Measurements from ENCODE around the gene CAPN1.
"Not testable (repeated sequence)": the region's sequence is repeated elsewhere in the genome, so short reads cannot be mapped to it uniquely, and the experiment has no call there.

CAPN1 gene

DNA sequence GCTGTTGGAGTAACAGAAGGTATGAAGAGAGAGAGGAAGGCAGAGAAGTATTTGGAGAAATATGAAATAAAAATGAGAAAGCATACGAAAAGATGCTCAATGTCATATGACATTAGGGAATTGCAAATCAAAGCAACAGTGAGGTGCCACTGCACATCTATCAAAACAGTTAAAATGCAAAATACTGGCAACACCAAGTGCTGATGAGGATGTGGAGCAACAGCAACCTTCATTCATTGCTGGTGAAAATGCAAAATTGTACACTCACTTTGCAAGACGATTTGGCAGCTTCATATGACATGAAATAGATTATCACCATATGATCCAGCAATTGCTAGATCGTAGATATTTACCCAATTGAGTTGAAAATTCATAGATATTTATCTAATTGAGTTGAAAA lies 21.1 kb upstream of the CAPN1 start:
- no peak for DNase-seq (ENCODE audit: low read depth)

DNA sequence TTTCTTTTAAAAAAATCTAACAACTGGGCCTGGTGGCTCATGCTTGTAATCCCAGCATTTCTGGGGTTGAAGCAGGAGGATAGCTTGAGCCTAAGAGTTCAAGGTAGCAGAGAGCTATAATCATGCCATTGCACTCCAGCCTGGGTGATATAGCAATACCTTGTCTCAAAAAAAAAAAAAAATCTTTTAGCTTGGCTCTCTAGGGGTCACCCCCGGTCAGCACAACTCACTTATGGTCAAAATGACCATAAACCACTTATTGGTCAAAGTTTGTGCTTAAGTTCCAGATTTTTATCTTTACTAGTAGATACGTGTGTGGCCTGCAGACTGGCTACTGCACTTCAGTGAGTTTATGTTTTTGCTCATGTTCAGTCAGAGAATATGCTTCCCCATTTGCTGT lies 18.0 kb upstream of the CAPN1 start:
- no peak for DNase-seq (ENCODE audit: low read depth)

DNA sequence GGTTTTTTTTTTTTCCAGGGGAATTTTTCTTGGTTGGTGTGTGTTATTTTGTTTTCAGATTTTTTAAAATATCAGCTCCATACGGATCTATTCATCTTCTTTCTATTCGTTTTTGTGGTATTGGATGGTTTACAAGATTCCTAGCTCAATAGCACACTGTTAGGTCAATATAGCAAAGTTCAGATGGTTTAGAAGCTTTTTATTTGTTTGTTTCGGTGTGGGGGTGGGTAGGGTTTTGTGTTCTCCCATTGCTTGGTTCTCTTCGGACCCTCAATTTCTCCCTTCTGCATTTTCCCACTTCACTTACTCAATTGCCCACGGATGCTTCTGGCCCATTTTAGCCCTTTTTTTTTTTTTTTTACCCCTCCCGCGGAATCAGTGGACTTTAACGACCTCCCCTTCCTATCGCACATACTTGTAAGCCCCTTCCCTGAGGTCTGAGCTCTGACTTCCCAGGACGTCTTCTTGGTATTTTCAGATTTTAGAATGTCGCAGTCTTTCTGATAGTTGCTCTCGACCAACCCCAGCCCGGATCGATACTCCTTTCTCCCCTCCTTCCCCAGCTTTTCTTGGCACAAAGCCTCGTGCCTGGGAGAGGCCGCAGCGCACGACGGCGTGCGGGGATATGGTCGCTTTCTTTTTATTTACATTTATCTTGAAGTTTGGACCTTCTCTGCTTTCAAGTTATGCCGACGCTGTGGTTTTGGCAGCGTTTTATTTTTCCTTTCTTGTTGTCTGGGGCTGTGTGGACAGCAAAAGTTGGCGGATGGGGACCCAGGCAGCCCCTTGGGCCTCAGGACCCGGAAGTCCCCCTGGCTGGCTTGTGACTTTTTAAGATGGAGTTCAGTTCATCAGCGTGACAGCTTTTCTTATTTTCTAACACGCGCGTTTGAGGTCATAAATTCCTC lies 16.1 kb upstream of the CAPN1 start:
- DNase-seq (ENCODE audit: low read depth), result no peak

DNA sequence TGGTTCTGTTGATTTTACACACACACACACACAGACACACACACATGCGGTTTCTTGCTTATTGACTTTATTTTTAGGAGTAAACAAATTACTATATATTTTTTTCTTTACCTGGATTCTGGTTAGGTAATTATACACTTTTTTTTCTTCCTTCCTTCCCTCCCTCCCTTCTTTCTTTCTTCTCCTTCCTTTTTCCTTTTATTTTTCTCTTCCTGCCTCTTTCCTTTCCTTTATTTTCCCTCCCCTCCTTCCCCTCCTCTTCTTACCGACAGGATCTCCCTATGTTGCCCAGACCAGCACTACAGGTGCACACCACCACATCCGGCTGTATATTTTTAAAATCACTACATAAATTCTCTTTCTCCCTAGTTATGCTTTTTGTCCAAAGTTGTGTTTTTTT lies 14.8 kb upstream of the CAPN1 start:
- no peak for DNase-seq (ENCODE audit: low read depth)

DNA sequence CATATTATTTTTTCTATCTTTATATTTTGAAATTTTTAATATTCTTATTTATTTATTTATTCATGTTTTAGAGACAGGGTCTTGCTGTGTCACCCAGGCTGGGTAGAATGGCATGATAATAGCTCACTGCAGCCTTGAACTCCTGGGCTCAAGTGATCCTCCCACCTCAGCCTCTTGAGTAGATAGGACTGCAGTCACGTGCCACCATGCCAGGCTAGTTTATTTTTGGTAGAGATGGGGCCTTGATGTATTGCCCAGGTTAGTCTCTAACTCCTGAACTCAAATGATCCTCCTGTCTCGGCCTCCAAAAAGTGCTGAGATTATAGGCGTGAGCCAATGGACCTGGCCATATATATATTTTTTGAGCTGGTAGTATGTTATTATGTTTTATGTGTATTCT lies 14.1 kb upstream of the CAPN1 start:
- DNase-seq (ENCODE audit: low read depth), result no peak

DNA sequence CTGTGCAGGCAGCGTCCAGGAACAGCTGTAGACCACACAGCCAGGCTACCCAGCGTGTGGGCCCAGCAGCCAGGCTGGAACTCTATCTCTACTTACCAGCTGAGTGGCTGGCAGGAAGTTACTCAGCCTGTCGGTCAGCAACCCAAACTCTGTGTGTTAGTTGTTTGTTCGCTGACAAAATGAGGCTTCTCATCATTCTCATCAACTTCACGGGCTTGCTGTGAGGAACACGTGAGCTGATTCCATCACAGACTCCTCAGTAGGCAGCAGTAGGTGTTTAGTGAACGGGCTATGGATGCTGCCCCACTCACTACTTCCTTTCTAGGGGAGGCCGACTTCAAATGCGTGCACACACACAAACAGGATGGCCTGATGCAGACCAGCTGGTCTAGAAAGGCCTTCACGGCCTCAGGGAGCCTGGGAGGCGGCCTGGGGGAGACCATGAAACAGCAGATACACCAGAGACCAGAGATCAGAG lies 12.5 kb upstream of the CAPN1 start:
- DNase-seq (ENCODE audit: low read depth), result no peak

DNA sequence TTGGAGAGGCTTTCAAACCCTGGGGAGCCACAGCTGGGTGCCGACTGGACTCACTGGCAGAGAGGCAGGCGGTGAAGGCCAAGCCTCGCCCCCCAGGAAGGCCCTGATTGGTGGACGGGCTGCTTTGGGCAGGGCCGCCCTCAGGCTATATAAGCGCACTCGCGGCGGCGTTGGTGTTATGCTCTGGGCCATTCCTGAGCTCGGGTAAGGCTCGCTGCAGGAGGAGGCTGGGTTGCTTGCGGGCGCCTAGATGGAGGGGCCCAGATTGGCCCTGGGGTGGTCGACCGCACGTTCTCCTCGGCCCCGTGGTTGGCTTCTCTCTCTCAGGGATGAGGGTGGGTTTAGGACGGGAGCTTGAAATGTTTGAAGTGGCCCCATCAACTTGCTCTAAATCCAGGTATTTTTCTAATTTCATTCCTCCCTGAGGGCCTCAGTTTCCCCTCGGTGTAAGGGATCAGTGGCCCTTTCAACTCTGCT lies 11.6 kb upstream of the CAPN1 start, which contains the start of gene SPDYC:
TSS of gene SPDYC (plus strand) at position 176 of the 477 bp plus-strand sequence. CDS start 1,125 bp downstream, outside the sequence.
- DNase-seq (ENCODE audit: low read depth), result no peak

DNA sequence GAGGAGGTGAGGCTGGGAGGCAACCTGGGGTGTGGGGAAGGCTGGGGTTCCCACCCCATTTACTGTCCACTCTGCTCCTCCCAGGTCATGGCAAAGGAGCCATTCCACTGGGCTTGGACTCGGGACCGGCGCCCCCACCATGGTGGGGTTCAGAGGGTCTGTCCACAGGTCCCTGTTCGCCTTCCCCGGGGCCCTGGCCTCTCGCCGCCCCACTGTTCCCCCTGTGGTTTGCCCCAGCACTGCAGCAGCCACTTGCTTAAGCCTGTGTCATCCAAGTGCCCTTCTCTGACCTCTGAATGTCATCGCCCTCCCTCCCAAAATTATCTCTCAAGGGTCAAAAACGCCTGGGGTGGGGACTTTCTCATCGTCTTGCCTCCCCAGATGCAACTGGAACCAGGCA lies 9.1 kb upstream of the CAPN1 start:
- DNase-seq (ENCODE audit: low read depth), result no peak

DNA sequence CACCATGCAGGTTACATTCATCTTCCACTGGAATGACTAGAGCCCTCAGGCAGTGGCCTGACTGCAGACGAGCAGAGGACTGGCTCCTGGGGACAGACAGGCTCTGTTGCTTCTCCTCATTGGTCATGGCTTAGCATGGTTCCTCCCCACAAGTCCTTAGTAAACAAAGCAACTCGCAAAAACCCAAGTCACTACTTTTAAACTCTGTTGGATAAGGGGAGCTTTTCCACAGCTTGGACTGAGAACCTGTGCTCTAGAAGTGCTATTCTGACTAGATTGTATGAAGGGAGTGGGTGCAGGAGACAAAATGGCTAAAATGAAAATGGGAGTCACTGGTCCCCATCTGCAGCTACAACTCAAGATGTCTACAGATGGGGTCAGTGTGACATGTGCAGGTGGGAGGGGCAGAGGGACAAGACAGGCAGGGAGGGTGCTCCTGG lies 7.1 kb upstream of the CAPN1 start:
- not testable (repeated sequence) for DNase-seq (ENCODE audit: low read depth)

DNA sequence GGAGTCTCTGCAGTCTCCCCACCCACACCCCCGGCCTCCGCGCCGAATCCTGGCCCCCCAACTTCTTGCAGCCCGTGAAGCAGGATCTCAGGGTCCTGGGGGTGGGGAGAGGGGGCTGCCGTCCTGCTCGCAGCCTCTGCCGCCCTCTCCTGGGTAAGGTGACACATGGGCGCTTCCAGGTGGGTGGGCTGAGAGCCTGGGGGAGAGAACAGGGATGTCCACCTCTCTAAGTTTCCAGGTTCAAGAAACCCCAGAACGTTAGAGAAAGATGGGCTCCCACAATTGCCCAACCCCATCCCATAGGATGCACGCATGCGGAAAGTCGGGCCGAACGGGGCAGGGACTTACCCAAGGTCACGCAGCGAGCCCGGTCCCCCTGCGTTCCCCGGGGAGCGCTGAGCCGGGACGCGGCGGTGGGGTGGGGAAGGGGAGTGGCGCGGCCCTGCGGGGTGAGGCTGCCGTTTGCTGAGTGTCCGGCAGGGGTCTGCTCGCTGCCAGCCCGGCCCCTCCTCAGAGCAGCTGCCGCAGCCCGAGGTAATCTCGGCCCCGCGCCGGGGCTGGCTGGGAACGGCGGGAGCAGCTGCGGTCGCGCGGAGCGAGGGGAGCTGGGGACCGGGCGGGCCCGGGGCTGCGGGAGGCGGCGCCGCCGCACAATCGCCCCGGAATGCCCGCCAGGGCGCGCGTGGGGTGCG lies 705 bp upstream of the CAPN1 start:
- no peak for DNase-seq (ENCODE audit: low read depth)

DNA sequence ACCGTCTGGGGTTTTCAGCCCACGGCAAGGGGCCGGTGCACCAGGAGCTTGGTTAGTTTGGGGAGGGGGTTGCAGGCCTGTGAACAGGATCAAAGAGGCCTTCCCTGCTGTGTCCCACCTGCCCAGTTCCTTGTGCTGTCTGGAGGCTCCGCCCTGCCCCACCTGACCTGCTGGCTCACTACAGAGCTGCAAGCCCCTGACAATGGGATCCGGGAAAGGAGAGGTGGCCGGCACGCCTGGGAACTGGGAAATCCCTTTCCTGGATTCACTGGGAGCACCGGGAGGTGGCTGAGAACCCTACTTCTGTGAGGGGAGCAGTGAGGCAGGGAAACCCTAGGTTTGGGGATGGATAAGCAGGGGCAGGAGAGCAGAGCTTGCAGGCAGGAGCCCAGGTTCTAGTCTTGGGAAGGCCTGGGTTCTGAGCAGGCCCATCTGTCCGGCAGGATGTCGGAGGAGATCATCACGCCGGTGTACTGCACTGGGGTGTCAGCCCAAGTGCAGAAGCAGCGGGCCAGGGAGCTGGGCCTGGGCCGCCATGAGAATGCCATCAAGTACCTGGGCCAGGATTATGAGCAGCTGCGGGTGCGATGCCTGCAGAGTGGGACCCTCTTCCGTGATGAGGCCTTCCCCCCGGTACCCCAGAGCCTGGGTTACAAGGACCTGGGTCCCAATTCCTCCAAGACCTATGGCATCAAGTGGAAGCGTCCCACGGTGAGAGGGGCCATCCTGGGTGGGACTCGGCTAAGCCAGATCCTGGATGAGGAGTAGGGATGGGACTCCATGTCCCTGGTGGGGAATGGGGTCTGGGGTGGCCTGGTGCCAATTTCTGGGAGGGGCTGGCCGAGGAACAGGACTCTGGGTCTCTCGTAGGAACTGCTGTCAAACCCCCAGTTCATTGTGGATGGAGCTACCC lies 786 bp downstream of the CAPN1 start:
- DNase-seq (ENCODE audit: low read depth), result no peak

DNA sequence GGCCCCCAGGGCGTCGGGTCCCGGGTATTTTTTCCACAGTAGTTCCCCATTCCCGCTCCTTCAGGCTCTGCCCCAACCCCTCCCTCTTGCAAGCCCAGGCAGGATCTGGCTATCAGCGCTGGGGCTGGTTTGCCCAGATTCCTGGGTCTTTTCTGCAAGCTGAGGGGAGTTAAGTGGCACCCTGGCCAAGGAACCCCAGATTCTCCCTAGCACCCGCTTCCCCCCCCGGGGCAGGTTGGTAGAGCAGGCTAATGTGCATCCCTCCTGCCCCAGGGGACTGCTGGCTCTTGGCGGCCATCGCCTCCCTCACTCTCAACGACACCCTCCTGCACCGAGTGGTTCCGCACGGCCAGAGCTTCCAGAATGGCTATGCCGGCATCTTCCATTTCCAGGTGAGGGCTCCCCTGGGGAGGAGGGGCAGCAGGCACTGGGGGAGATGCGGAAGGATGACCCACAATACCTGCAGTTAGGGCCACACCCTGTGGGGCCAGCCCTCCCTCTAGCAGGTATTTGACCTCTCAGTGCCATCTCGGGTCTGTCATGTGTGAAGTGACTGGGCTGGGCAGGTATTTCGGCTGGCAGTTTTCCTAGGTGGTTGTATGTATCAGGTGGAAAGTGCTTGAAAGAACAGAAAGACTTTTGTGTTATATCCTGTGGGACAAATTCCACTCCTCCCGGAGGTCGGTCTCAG lies 1.6 kb downstream of the CAPN1 start:
- DNase-seq (ENCODE audit: low read depth), result no peak

DNA sequence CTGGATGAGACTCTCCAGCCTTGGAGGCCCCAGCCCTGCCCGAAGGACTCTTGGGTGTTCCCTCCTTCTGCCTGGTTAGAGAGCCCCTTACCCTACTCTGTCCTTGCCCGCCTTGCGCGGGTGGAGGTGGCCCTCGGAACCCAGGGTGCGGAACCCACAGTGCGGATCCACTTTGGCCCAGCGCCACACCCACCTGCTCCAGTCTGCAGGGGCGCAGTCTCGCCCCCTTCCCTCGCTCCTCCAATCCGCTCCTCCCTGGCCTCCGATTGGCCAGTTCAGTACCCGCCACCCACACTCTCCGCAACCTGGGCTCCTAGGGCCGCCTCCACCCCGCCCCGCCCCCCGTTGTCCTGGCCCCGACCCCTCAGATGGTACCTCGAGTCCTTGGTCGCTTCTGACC lies 2.4 kb downstream of the CAPN1 start:
- DNase-seq (ENCODE audit: low read depth), result no peak

DNA sequence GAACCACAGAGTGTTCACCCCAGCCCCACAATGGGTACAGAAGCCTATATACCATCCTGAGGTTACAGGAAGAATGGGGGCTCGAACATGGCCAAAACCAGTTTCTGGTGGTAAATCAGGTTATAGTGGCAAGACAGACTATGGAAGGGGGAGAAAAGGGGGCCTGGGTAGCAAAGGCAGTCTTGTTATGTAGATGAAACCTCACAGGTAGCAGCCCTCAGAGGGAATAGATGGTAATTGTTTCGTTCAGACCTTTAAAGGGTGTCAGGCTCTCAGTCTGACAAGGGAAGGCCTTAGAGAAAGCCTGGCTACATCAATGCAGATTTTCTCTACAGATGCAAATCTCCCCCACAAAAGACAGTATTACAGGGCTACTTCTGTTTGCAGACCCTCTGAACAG lies 3.4 kb downstream of the CAPN1 start:
- DNase-seq (ENCODE audit: low read depth), result no peak

DNA sequence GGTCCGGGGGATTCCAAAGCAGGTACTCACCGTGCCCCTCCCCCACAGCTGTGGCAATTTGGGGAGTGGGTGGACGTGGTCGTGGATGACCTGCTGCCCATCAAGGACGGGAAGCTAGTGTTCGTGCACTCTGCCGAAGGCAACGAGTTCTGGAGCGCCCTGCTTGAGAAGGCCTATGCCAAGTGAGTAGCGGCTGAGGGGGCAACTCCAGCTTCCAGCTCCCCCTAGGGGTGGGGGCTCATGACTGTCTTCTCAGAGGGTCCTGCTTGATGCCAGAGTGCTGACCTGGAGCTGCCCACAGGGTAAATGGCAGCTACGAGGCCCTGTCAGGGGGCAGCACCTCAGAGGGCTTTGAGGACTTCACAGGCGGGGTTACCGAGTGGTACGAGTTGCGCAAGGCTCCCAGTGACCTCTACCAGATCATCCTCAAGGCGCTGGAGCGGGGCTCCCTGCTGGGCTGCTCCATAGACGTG lies 4.2 kb downstream of the CAPN1 start:
- no peak for DNase-seq (ENCODE audit: low read depth)

DNA sequence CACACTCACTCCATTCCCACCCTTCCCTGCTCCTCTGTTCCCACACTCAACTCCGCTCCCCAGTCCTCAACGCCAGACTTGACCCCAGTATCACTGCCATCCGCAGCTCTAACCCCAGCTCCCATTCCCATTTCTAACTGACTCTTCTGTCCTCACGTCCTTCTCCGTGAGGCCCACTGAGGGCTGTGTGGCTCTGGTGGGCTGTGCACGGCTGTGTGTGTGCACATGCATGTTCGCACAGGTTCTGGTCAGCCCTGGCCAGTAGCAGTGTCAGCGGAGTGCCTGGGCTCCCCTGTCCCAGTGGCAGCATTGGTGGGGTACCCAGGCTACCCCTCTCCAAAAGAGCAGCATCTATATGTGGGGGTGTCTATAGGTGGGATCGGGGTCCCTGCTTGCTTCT lies 5.0 kb downstream of the CAPN1 start:
- no peak for DNase-seq (ENCODE audit: low read depth)

DNA sequence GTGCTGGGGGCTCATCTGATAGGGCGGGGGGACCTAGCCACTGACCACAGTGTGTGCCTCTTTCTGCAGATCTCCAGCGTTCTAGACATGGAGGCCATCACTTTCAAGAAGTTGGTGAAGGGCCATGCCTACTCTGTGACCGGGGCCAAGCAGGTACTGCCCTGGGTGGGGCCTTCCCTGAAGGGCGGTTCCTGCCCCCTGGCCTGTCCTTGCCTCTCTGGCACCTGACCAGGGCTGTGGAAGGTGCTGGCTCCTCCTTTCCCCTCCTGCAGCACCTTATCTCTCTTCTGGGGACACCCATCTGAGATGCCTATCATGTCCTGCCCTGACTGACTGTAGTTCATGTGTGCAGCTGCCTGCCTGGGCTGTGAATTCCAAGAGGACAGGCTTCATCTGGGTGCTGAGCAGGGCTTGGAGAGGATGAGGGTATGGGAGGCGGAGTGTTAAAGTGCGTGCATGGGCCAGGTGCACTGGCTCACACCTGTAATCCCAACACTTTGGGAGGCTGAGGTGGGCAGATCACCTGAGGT lies 5.5 kb downstream of the CAPN1 start:
- DNase-seq (ENCODE audit: low read depth), result no peak

DNA sequence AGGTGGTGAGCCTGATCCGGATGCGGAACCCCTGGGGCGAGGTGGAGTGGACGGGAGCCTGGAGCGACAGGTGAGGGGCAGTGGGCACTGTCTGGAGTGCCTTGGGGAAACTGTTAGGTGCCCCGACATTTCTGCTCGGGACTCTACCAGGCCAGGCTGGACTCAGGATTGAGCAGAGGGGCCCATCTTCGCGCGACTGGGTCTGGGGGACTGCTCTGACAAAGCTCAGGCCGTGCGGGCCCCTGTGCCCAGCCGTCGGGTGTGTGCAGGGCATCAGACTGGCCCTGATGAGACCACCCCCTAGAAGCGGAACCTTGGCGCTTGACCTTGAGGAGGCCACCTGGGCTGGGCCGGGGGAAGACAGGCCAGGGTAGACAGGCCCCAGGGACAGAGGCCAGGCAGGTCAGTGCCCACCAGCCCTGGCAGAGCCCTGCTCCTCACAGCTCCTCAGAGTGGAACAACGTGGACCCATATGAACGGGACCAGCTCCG lies 6.3 kb downstream of the CAPN1 start:
- DNase-seq (ENCODE audit: low read depth), result no peak

DNA sequence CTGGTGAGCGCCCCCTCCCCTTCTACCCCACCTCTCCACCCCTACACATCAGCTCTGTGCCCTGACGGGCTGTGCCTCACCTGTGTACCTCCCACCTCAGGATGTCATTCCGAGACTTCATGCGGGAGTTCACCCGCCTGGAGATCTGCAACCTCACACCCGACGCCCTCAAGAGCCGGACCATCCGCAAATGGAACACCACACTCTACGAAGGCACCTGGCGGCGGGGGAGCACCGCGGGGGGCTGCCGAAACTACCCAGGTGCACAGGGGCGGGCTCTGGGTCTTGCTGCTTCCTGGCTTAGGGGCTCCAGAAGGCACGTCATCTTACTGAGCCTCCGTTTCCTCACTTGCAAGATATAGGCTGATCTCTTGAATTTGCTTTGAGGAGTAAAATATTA lies 6.8 kb downstream of the CAPN1 start:
- DNase-seq (ENCODE audit: low read depth), result no peak

DNA sequence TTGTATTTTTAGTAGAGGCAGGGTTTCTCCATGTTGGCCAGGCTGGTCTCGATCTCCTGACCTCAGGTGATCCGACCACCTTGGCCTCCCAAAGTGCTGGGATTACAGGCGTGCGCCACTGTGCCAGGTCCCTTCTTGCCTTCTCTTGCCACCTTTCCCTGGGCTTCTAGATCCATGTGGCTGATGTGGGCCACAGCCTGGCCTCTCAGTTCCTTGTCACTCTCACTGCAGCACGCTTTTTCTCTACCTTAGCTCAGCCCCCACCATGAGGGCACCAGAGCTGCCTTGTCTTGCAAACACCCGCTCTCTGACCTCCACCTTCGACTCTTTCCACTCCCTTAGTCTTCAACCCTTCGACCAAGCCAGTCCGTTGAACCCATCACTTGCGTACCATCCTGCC lies 7.5 kb downstream of the CAPN1 start:
- DNase-seq (ENCODE audit: low read depth), result no peak

DNA sequence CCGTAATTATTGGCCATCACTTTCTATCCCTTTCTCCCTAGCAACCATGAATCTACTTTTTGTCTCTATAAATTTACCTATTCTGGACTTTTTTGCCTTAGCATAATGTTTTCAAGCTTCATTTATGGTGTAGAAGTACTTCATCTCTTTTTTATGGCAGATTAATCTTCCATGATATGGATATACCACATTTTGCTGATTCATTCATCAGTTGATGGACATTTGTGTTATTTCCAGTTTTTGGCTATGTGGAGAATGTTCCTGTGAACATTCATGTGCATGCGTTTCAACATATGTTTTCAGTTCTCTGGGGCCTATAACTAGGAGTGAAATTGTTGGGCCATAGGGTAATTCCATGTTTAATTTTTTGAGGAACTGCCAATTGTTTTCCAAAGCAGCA lies 12.8 kb downstream of the CAPN1 start:
- DNase-seq (ENCODE audit: low read depth), result no peak

All from GM04503 (cell line).